MCF 10A (cell line): ENCODE results near the gene COL27A1. TPM values are rescaled to one million over a fixed set of nuclear protein-coding genes. Genes with fewer than 3 reads are reported as not detected.

Experiments
- BruUV-seq: library from RNA; stranded (reverse); fragments of 400-500 nt; replicated peaks from 2 replicates; lab custom pipeline; 2021; lab: Mats Ljungman, UMichigan
- CTCF ChIA-PET: fragments of 300-600 bp; sonication (Branson Sonifier 250); formaldehyde crosslinking; extraction: SDS; loops from one replicate; lab custom pipeline; 2021; ENCODE audit warnings: antibody characterized with exemption, inconsistent platforms; lab: Yijun Ruan, JAX
- POLR2A ChIA-PET: fragments of 300-600, 350-650 bp; sonication (Branson Sonifier 250); formaldehyde crosslinking; extraction: SDS; loops from one replicate; lab custom pipeline; 2020; ENCODE audit warnings: antibody characterized with exemption, inconsistent platforms; lab: Yijun Ruan, JAX
- DNase-seq: peaks from one replicate; pipeline ENCODE4 v3.0.0-alpha.2; 2018; ENCODE audit not compliant: unreplicated experiment
- H3K27ac Mint-ChIP-seq: one replicate; pipeline ENCODE4 v1.8.0; 2022; ENCODE audit warnings: mild to moderate bottlenecking, low read depth, mixed read lengths; ENCODE audit not compliant: unreplicated experiment
- H3K27me3 Mint-ChIP-seq: one replicate; pipeline ENCODE4 v1.8.0; 2022; ENCODE audit warnings: mixed read lengths; ENCODE audit not compliant: insufficient read depth, unreplicated experiment
- H3K36me3 Mint-ChIP-seq: one replicate; pipeline ENCODE4 v1.8.0; 2022; ENCODE audit warnings: mild to moderate bottlenecking, moderate library complexity, mixed read lengths; ENCODE audit not compliant: insufficient read depth, unreplicated experiment
- H3K4me1 Mint-ChIP-seq: one replicate; pipeline ENCODE4 v1.8.0; 2022; ENCODE audit warnings: mixed read lengths; ENCODE audit not compliant: insufficient read depth, unreplicated experiment
- H3K4me3 Mint-ChIP-seq: one replicate; pipeline ENCODE4 v1.8.0; 2022; ENCODE audit warnings: mild to moderate bottlenecking, moderate library complexity, mixed read lengths; ENCODE audit not compliant: unreplicated experiment
- H3K9me3 Mint-ChIP-seq: one replicate; pipeline ENCODE4 v1.8.0; 2022; ENCODE audit warnings: mixed read lengths; ENCODE audit not compliant: unreplicated experiment
- CTCF ChIP-seq: fragments of 200-600 bp; IDR thresholded peaks from one replicate; pipeline ENCODE4 v1.8.0; 2022; ENCODE audit warnings: antibody characterized with exemption, mild to moderate bottlenecking; ENCODE audit not compliant: unreplicated experiment
- intact Hi-C: fragments of 100-400 bp; cut with micrococcal nuclease; formaldehyde crosslinking; loops from 2 replicates; pipeline ENCODE4 v1.14.1; 2022
- total RNA-seq: library from RNA; stranded (reverse); gene quantifications from 2 replicates; pipeline ENCODE4 v1.2.3, GENCODE V29; 2022

The COL27A1 gene
- total RNA-seq, 1 experiment from 2014 or later, result 2.9 TPM

- Mint-ChIP-seq H3K4me1 (no peaks in the 10 kb centered on the region), H3K4me3 (no peak overlapping the region), H3K36me3 (no peaks in the 10 kb centered on the region), H3K9me3 (no peaks in the 10 kb centered on the region), H3K27me3 (no peaks in the 10 kb centered on the region), H3K27ac (no peak overlapping the region)
- ChIA-PET CTCF (no interaction called here), POLR2A (no interaction called here)
- TF ChIP-seq CTCF, result no peak
- BruUV-seq, result no TSS peak
- DNase-seq, result no peak
- intact Hi-C loops, result no loop called here
Measured at GRCh38 chr9:114210136-114210535, 54.8 kb downstream of the COL27A1 start.

GRCh38 chr9:114210691-114211276 lies 55.4 kb downstream of the COL27A1 start:
- BruUV-seq, result no TSS peak
- TF ChIP-seq CTCF, result no peak
- ChIA-PET POLR2A (no interaction called here), CTCF (no interaction called here)
- Mint-ChIP-seq H3K4me1 (no peaks in the 10 kb centered on the region), H3K9me3 (no peaks in the 10 kb centered on the region), H3K36me3 (no peaks in the 10 kb centered on the region), H3K27me3 (no peaks in the 10 kb centered on the region), H3K27ac (no peak overlapping the region), H3K4me3 (no peak overlapping the region)
- no peak for DNase-seq
- intact Hi-C loops, result no loop called here

- no TSS peak for BruUV-seq
- Mint-ChIP-seq H3K4me1 (no peaks in the 10 kb centered on the region), H3K36me3 (no peaks in the 10 kb centered on the region), H3K4me3 (no peak overlapping the region), H3K27me3 (no peaks in the 10 kb centered on the region), H3K9me3 (no peaks in the 10 kb centered on the region), H3K27ac (no peak overlapping the region)
- CTCF ChIA-PET, result interaction anchor here (1.4 kb wide), 1 partner anchor 11 kb away, joined by 4 read pairs; no protein-coding TSS in a partner anchor
- TF ChIP-seq CTCF, result no peak
- DNase-seq, result no peak
- intact Hi-C loops, result no loop called here
- POLR2A ChIA-PET, result interaction anchor here (0.6 kb wide), 1 partner anchor 41 kb away, joined by 3 read pairs; no protein-coding TSS in a partner anchor
Measured at GRCh38 chr9:114212826-114213225, 57.5 kb downstream of the COL27A1 start.

GRCh38 chr9:114213566-114213965 lies 58.2 kb downstream of the COL27A1 start:
- no peak for DNase-seq
- Mint-ChIP-seq H3K36me3 (no peaks in the 10 kb centered on the region), H3K27ac (no peak overlapping the region), H3K27me3 (no peaks in the 10 kb centered on the region), H3K9me3 (no peaks in the 10 kb centered on the region), H3K4me3 (no peak overlapping the region), H3K4me1 (no peaks in the 10 kb centered on the region)
- no TSS peak for BruUV-seq
- no peak for TF ChIP-seq CTCF
- CTCF ChIA-PET, result interaction anchor here (0.7 to 1.4 kb wide), 2 partner anchors 11 to 21 kb away, joined by 3 to 4 read pairs; no protein-coding TSS in a partner anchor
- intact Hi-C loops, result no loop called here
- POLR2A ChIA-PET, result interaction anchor here (0.6 kb wide), 1 partner anchor 41 kb away, joined by 3 read pairs; no protein-coding TSS in a partner anchor
